ENCODE data around the gene HERC4. TPM values are rescaled to one million over a fixed set of nuclear protein-coding genes. Genes with fewer than 3 reads are reported as not detected.

The HERC4 gene
- total and polyA plus RNA-seq, 9 of the 15 experiments (the other 6 are each of a cell fraction or from before 2014, with no cell fraction given) = 12.5 to 33.5 (median 22.8) TPM

- H3K27ac ChIP-seq (ENCODE audit: extremely low read depth, low read depth, low read length) = peak overlapping the region; percentile 67
- CTCF ChIA-PET (ENCODE audit: low intra/inter-chr PET ratio) = interaction anchor here (0.6 kb wide), 1 partner anchor 237 kb away, joined by 3 read pairs; no protein-coding TSS in a partner anchor
- TF ChIP-seq CHD1 (IDR thresholded peaks at IDR 0.05; ENCODE audit: low read length) (no peak), ZFP36 (IDR thresholded peaks at IDR 0.05; ENCODE audit: low read depth, low read length, partially characterized antibody) (no peak), ZNF780A (CRISPR knock-in tag; IDR thresholded peaks at IDR 0.05) (no peak), PURB (CRISPR knock-in tag; IDR thresholded peaks at IDR 0.05; ENCODE audit: low read depth) (no peak), NR0B1 (IDR thresholded peaks at IDR 0.05; ENCODE audit: partially characterized antibody) (no peak), KDM2B (CRISPR knock-in tag; IDR thresholded peaks at IDR 0.05) (no peak), NCOR1 (IDR thresholded peaks at IDR 0.05) (no peak), TEAD1 (CRISPR knock-in tag; IDR thresholded peaks at IDR 0.05) (0 out of 4 replicates have a peak, but pooled peaks of 1 of the 2 experiments have one; percentile 20), ZNF707 (CRISPR knock-in tag; conservative IDR thresholded peaks at IDR 0.05) (no peak), MAFK (IDR thresholded peaks at IDR 0.05; ENCODE audit: low read length) (no peak), RBM25 (IDR thresholded peaks at IDR 0.05; ENCODE audit: low read depth, low read length, severe bottlenecking) (no peak), ZNF12 (CRISPR knock-in tag; IDR thresholded peaks at IDR 0.05) (no peak), ZBTB34 (CRISPR knock-in tag; IDR thresholded peaks at IDR 0.05) (no peak), COPS2 (conservative IDR thresholded peaks at IDR 0.05) (no peak), ZNF717 (CRISPR knock-in tag; IDR thresholded peaks at IDR 0.05) (no peak), NR4A1 (CRISPR knock-in tag; IDR thresholded peaks at IDR 0.05) (no peak), NR4A1 (tag; IDR thresholded peaks at IDR 0.05) (peak; percentile 50; the same call in 1 of the 2 replicates), CBX8 (IDR thresholded peaks at IDR 0.05; ENCODE audit: borderline replicate concordance, extremely low read depth, low read depth, low read length, poor library complexity, severe bottlenecking) (no peak), BDP1 (IDR thresholded peaks at IDR 0.05; ENCODE audit: insufficient read depth, insufficient read length) (no peak), HNRNPK (IDR thresholded peaks at IDR 0.05; ENCODE audit: low read depth, low read length, poor library complexity, severe bottlenecking) (no peak), L3MBTL2 (IDR thresholded peaks at IDR 0.05) (peak; percentile 92)
Observed at GRCh38 chr10:68075550-68076004, 494 bp upstream of the HERC4 start.

More at GRCh38 chr10:68075550-68076004, 494 bp upstream of the HERC4 start:
- DNase-seq (ENCODE audit: extremely low read depth in 1 of 4, low spot score in 3 of 4) (no peak), ATAC-seq (no peak), FAIRE-seq (no peak)
- Histone ChIP-seq H3K9me3 (replicated peaks; ENCODE audit: control insufficient read depth, insufficient read depth, low read depth, low read length) (peaks cover 2% of the 10 kb centered on the region; the same call in 1 of the 2 replicates), H4K20me1 (replicated peaks; ENCODE audit: control insufficient read depth, insufficient read depth, low read length) (no peaks in the 10 kb centered on the region), H3K9me1 (ENCODE audit: control insufficient read depth, insufficient read depth, low read length) (no peaks in the 10 kb centered on the region), H3K4me3 (no peak overlapping the region), H3K4me1 (replicated peaks in 1 of 2; ENCODE audit: control insufficient read depth in 2 of 2, insufficient read depth in 2 of 2, low read length in 2 of 2) (peaks cover 7 to 9% of the 10 kb centered on the region in 2 experiments; a peak in 4 of 5 replicates), H2AFZ (ENCODE audit: low read depth, low read length) (peak overlapping the region; percentile 100), H3K27me3 (ENCODE audit: control insufficient read depth in 2 of 2, insufficient read depth in 2 of 2, low read length in 2 of 2) (no peaks in the 10 kb centered on the region), H3K36me3 (ENCODE audit: control insufficient read depth, insufficient read depth, low read length) (peaks cover 18% of the 10 kb centered on the region), H3K4me2 (ENCODE audit: insufficient read depth, low read length) (peak overlapping the region; percentile 45), H3K79me2 (ENCODE audit: control insufficient read depth, insufficient read depth, low read length) (peaks cover 45% of the 10 kb centered on the region), H3K9ac (ENCODE audit: insufficient read depth in 1 of 2, low read depth in 2 of 2, low read length in 2 of 2) (peak overlapping the region in 1 of 2 experiments; percentile 44; a peak in 2 of 4 replicates)
- POLR2A ChIA-PET = interaction anchor here (0.7 kb wide), 1 partner anchor 18 kb away, joined by 3 read pairs; no protein-coding TSS in a partner anchor
- BruUV-seq (replicated peaks) = no TSS peak
- intact Hi-C loops (cut with micrococcal nuclease) = loop anchor here (10.0 kb wide), 2 partner anchors 191 to 291 kb away; partner anchors contain the start of gene SIRT1
- WGBS (ENCODE audit: insufficient coverage, low coverage, missing lambda C conversion rate) = 25% methylated on average over 3 of the region's 3 CpGs
- in situ Hi-C loops (cut with MboI) = no loop called here
